ENCODE data around the gene DYSF. TPM values are rescaled to one million over a fixed set of nuclear protein-coding genes. Genes with fewer than 3 reads are reported as not detected.

The DYSF gene
- total RNA-seq, 1 donor from 2014 or later, result 42.8 TPM

DNA sequence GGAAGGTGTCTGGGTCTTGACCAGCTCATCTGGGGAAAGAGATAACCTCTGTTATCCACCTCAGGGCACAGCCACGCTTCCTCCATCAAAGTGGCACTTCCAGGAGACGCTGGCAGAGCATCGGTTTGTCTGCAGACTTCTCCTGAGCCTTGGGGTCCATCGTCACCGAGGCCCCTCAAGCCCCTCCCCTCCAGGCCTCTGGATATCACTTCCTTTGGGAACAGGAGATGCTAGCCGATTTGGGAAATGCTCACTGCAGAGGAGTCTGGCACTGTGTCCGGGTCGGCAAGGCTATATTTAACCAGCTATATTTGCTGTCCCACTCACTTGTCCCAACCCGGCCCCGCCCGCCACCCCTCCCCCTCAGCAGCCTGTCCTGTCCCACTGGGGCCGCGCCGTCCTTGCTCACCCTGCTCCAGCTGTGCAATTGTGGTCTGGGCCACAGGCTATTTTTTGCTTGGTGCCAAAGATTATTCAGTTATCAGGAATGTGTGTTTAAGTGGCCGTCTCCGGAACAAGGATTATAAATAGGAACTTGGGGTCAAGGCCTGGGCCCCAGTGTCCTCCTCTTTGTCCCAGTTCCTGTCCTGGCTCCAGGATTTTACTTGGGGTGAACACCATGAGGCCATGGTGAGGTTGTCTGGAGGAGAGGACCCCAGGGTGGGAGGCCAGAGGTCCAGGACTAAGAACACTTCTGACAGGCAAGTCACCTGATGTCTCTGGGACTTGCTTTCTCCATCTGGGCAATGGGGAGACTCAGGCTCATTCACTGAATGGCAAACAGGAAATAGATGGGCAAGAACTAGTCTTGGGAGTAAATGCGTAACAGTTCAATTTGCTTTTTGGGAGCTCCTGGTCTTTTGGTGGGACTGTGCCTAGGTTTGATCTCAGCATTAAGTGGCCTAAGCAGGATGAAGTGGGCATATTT, 263.6 kb downstream of the DYSF start:
- TF ChIP-seq CTCF (IDR thresholded peaks at IDR 0.05; ENCODE audit: insufficient read depth, low read length, poor library complexity, severe bottlenecking), result no peak
- peaks cover 4% of the 10 kb centered on the region for H3K27me3 ChIP-seq (ENCODE audit: control insufficient read depth, insufficient read depth, low read length)
- H3K4me3 ChIP-seq (ENCODE audit: low read depth, low read length), result no peak overlapping the region
- peak; percentile 1 for DNase-seq (ENCODE audit: low read depth)
- H3K36me3 ChIP-seq (ENCODE audit: control insufficient read depth, insufficient read depth, low read length), result no peaks in the 10 kb centered on the region

DNA sequence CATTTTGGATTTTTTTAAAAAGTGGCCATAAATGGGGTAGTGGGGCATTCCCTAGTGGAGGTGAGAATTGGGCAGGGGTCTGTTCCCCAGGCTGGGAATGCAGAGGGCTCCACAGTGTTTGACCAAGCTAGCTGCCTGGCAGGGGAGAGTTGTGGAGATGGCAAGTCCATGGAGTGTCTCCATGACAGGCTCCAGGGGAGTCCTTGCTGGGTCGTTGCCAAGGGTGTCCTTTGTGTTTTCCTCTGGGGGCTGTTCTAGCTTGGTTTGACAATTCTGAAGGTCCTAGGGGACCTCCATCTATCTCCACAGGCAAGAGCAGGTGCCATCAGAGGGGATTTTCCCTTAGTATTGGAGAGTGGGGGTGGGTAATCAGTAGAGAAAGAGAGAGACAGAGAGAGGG, 265.3 kb downstream of the DYSF start:
- Histone ChIP-seq H3K27me3 (ENCODE audit: control insufficient read depth, insufficient read depth, low read length) (peaks cover 4% of the 10 kb centered on the region), H3K4me3 (ENCODE audit: low read depth, low read length) (no peak overlapping the region), H3K36me3 (ENCODE audit: control insufficient read depth, insufficient read depth, low read length) (no peaks in the 10 kb centered on the region)
- no peak for TF ChIP-seq CTCF (IDR thresholded peaks at IDR 0.05; ENCODE audit: insufficient read depth, low read length, poor library complexity, severe bottlenecking)
- DNase-seq (ENCODE audit: low read depth), result no peak

GRCh38 chr2:71719520-71720282, 266.3 kb downstream of the DYSF start:
- no peak for TF ChIP-seq CTCF (IDR thresholded peaks at IDR 0.05; ENCODE audit: insufficient read depth, low read length, poor library complexity, severe bottlenecking)

GRCh38 chr2:71720283-71720560, 266.9 kb downstream of the DYSF start:
- peaks cover 4% of the 10 kb centered on the region for H3K27me3 ChIP-seq (ENCODE audit: control insufficient read depth, insufficient read depth, low read length)
- H3K36me3 ChIP-seq (ENCODE audit: control insufficient read depth, insufficient read depth, low read length), result no peaks in the 10 kb centered on the region
- H3K4me3 ChIP-seq (ENCODE audit: low read depth, low read length), result no peak overlapping the region
- DNase-seq (ENCODE audit: low read depth), result no peak
- TF ChIP-seq CTCF (IDR thresholded peaks at IDR 0.05; ENCODE audit: insufficient read depth, low read length, poor library complexity, severe bottlenecking), result no peak

More at GRCh38 chr2:71719520-71720282, 266.3 kb downstream of the DYSF start:
- DNase-seq (ENCODE audit: low read depth), result no peak
- no peak overlapping the region for H3K4me3 ChIP-seq (ENCODE audit: low read depth, low read length)
- H3K36me3 ChIP-seq (ENCODE audit: control insufficient read depth, insufficient read depth, low read length), result no peaks in the 10 kb centered on the region
- H3K27me3 ChIP-seq (ENCODE audit: control insufficient read depth, insufficient read depth, low read length), result peaks cover 4% of the 10 kb centered on the region

GRCh38 chr2:71720596-71721361, 267.4 kb downstream of the DYSF start:
- H3K4me3 ChIP-seq (ENCODE audit: low read depth, low read length), result no peak overlapping the region
- peaks cover 4% of the 10 kb centered on the region for H3K27me3 ChIP-seq (ENCODE audit: control insufficient read depth, insufficient read depth, low read length)
- no peak for TF ChIP-seq CTCF (IDR thresholded peaks at IDR 0.05; ENCODE audit: insufficient read depth, low read length, poor library complexity, severe bottlenecking)
- no peaks in the 10 kb centered on the region for H3K36me3 ChIP-seq (ENCODE audit: control insufficient read depth, insufficient read depth, low read length)
- no peak for DNase-seq (ENCODE audit: low read depth)
